GM23338 (cell line): ENCODE results near the gene PALM. TPM values are rescaled to one million over a fixed set of nuclear protein-coding genes. Genes with fewer than 3 reads are reported as not detected.
"Not testable (repeated sequence)": the region's sequence is repeated elsewhere in the genome, so short reads cannot be mapped to it uniquely, and the experiment has no call there.

Source experiments
- ATAC-seq: fragments of 200-7000 bp; cut with Tn5 transposase; 3 replicates; pipeline ENCODE4 v1.9.1; 2020
- DNase-seq: peaks from one replicate; pipeline ENCODE4 v3.0.0-alpha.2; 2015; ENCODE audit warnings: low spot score
- H2AFZ ChIP-seq: fragments of 200-600 bp; sonication (generic); 2 replicates; pipeline ENCODE4 v1.8.0; 2016; ENCODE audit warnings: antibody characterized with exemption, mild to moderate bottlenecking, moderate library complexity
- H3F3A ChIP-seq: fragments of 200-600 bp; sonication (generic); replicated peaks from 2 replicates; pipeline ENCODE4 v1.8.0; 2017; ENCODE audit warnings: antibody characterized with exemption, mixed run types, low read depth
- H3K27ac ChIP-seq: fragments of 200-600 bp; sonication (generic); 2 replicates; pipeline ENCODE4 v1.6.1; 2016; ENCODE audit warnings: low read depth
- H3K27me3 ChIP-seq: fragments of 200-600 bp; sonication (generic); 2 replicates; pipeline ENCODE4 v1.8.0; 2016; ENCODE audit warnings: mild to moderate bottlenecking, mixed run types, moderate library complexity; ENCODE audit not compliant: insufficient read depth
- H3K36me3 ChIP-seq: fragments of 200-600 bp; sonication (generic); 2 replicates; pipeline ENCODE4 v1.8.0; 2016; ENCODE audit warnings: mild to moderate bottlenecking; ENCODE audit not compliant: insufficient read depth
- H3K4me1 ChIP-seq: fragments of 200-600 bp; sonication (generic); 2 replicates; pipeline ENCODE4 v1.8.0; 2016; ENCODE audit warnings: mild to moderate bottlenecking, moderate library complexity; ENCODE audit not compliant: insufficient read depth
- H3K4me2 ChIP-seq: fragments of 200-600 bp; sonication (generic); 2 replicates; pipeline ENCODE4 v1.7.1; 2017; ENCODE audit warnings: mixed run types
- H3K4me3 ChIP-seq: fragments of 200-600 bp; sonication (generic); 2 replicates; pipeline ENCODE4 v1.6.1; 2016; ENCODE audit warnings: mixed run types
- H3K79me2 ChIP-seq: fragments of 200-600 bp; sonication (generic); replicated peaks from 2 replicates; pipeline ENCODE4 v1.8.0; 2017; ENCODE audit warnings: mild to moderate bottlenecking; ENCODE audit not compliant: insufficient read depth
- H3K9me2 ChIP-seq: fragments of 200-600 bp; sonication (generic); 2 replicates; pipeline ENCODE4 v1.8.0; 2017; ENCODE audit not compliant: insufficient read depth
- H4K20me1 ChIP-seq: fragments of 200-600 bp; sonication (generic); replicated peaks from 2 replicates; pipeline ENCODE4 v1.8.0; 2017; ENCODE audit warnings: mild to moderate bottlenecking; ENCODE audit not compliant: insufficient read depth
- H3K27ac Mint-ChIP-seq: 2 replicates; pipeline ENCODE4 v1.8.0; 2020; ENCODE audit warnings: inconsistent platforms, mild to moderate bottlenecking, moderate library complexity, mixed read lengths
- H3K27me3 Mint-ChIP-seq: 3 replicates; pipeline ENCODE4 v1.8.0; 2022; ENCODE audit warnings: low read depth, mild to moderate bottlenecking, moderate library complexity, mixed read lengths, inconsistent platforms; ENCODE audit not compliant: insufficient read depth, poor library complexity
- H3K36me3 Mint-ChIP-seq: 3 replicates; pipeline ENCODE4 v1.8.0; 2021; ENCODE audit warnings: low read depth, mild to moderate bottlenecking, inconsistent platforms, moderate library complexity, mixed read lengths
- H3K4me1 Mint-ChIP-seq: 3 replicates; pipeline ENCODE4 v1.8.0; 2020; ENCODE audit warnings: mild to moderate bottlenecking, inconsistent platforms, mixed read lengths
- H3K4me3 Mint-ChIP-seq: 3 replicates; pipeline ENCODE4 v1.8.0; 2021; ENCODE audit warnings: moderate library complexity, mild to moderate bottlenecking, inconsistent platforms, mixed read lengths
- H3K9me3 Mint-ChIP-seq: 3 replicates; pipeline ENCODE4 v1.8.0; 2020; ENCODE audit warnings: moderate library complexity, mild to moderate bottlenecking, inconsistent platforms, mixed read lengths
- CREB1 ChIP-seq: fragments of 250-450 bp; sonication (Bioruptor Pico); IDR thresholded peaks from 2 replicates; pipeline ENCODE4 v1.5.0; 2020; ENCODE audit warnings: low read depth, mild to moderate bottlenecking, moderate library complexity
- EZH2phosphoT487 ChIP-seq: fragments of 200-600 bp; sonication (generic); IDR thresholded peaks from one replicate; pipeline ENCODE4 v1.8.1; 2018; ENCODE audit warnings: antibody characterized with exemption; ENCODE audit not compliant: unreplicated experiment
- JUNB ChIP-seq: IDR thresholded peaks from one replicate; pipeline ENCODE4 v1.6.1; 2016; ENCODE audit warnings: antibody characterized with exemption; ENCODE audit not compliant: unreplicated experiment
- NANOG ChIP-seq: IDR thresholded peaks from 2 replicates; pipeline ENCODE4 v1.6.1; 2016; ENCODE audit warnings: antibody characterized with exemption, borderline replicate concordance
- POLR2AphosphoS5 ChIP-seq: IDR thresholded peaks from 2 replicates; pipeline ENCODE4 v1.6.1; 2016; ENCODE audit warnings: antibody characterized with exemption, low read depth
- REST ChIP-seq: IDR thresholded peaks from one replicate; pipeline ENCODE4 v1.6.1; 2018; ENCODE audit warnings: antibody characterized with exemption; ENCODE audit not compliant: unreplicated experiment
- ZNF114 ChIP-seq: fragments of 250-450 bp; sonication (Bioruptor Pico); IDR thresholded peaks from 2 replicates; pipeline ENCODE4 v1.5.0; 2020; ENCODE audit warnings: mild to moderate bottlenecking, moderate library complexity
- ZNF331 ChIP-seq: fragments of 250-450 bp; sonication (Bioruptor Pico); IDR thresholded peaks from 2 replicates; pipeline ENCODE4 v1.5.0; 2020; ENCODE audit warnings: low read depth, mild to moderate bottlenecking, moderate library complexity
- polyA plus RNA-seq: library from polyadenylated mRNA; unstranded; fragments of >200 nt; fragmentation: Nextera tagmentation; extraction: Ambion mirVana; gene quantifications from 2 replicates; pipeline ENCODE4 v1.2.1, GENCODE V29; 2016
- total RNA-seq: library from RNA; depleted of rRNA; stranded (reverse); fragments of >200 nt; shearing (Covaris generic); gene quantifications from 2 replicates; pipeline ENCODE4 v1.2.3, GENCODE V29; 2014
- TF ChIP-seq, protein P1 (sequence below): IDR thresholded peaks from 2 replicates; pipeline ENCODE4 v1.6.1; 2016; ENCODE audit warnings: antibody characterized with exemption
- TF ChIP-seq, protein P2 (sequence below), 2 experiments: fragments of 200-600 bp in 1 of 2; sonication (generic) in 1 of 2; conservative IDR thresholded peaks; 2 replicates each; pipeline versions ENCODE4 v1.5.1 to v1.6.1; 2016 to 2017; ENCODE audit warnings: antibody characterized with exemption in 2 of 2, low read depth in 2 of 2, mild to moderate bottlenecking in 2 of 2, moderate library complexity in 1 of 2

PALM gene
- total and polyA plus RNA-seq, 2 experiments from 2014 or later, result 3.8 to 26.1 TPM

GRCh38 chr19:739998-740715 lies 31.4 kb downstream of the PALM start (continued):
- TF ChIP-seq, protein P1, sequence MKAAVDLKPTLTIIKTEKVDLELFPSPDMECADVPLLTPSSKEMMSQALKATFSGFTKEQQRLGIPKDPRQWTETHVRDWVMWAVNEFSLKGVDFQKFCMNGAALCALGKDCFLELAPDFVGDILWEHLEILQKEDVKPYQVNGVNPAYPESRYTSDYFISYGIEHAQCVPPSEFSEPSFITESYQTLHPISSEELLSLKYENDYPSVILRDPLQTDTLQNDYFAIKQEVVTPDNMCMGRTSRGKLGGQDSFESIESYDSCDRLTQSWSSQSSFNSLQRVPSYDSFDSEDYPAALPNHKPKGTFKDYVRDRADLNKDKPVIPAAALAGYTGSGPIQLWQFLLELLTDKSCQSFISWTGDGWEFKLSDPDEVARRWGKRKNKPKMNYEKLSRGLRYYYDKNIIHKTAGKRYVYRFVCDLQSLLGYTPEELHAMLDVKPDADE, result no peak
- TF ChIP-seq JUNB (no peak), ZNF331 (no peak), ZNF114 (CRISPR knock-in tag) (no peak), NANOG (no peak), POLR2AphosphoS5 (no peak), REST (no peak), CREB1 (CRISPR knock-in tag) (no peak), EZH2phosphoT487 (no peak)
- TF ChIP-seq, protein P2, sequence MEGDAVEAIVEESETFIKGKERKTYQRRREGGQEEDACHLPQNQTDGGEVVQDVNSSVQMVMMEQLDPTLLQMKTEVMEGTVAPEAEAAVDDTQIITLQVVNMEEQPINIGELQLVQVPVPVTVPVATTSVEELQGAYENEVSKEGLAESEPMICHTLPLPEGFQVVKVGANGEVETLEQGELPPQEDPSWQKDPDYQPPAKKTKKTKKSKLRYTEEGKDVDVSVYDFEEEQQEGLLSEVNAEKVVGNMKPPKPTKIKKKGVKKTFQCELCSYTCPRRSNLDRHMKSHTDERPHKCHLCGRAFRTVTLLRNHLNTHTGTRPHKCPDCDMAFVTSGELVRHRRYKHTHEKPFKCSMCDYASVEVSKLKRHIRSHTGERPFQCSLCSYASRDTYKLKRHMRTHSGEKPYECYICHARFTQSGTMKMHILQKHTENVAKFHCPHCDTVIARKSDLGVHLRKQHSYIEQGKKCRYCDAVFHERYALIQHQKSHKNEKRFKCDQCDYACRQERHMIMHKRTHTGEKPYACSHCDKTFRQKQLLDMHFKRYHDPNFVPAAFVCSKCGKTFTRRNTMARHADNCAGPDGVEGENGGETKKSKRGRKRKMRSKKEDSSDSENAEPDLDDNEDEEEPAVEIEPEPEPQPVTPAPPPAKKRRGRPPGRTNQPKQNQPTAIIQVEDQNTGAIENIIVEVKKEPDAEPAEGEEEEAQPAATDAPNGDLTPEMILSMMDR (conservative IDR thresholded peaks at IDR 0.05; ENCODE audit: low read depth in 2 of 2), result no peak

DNA sequence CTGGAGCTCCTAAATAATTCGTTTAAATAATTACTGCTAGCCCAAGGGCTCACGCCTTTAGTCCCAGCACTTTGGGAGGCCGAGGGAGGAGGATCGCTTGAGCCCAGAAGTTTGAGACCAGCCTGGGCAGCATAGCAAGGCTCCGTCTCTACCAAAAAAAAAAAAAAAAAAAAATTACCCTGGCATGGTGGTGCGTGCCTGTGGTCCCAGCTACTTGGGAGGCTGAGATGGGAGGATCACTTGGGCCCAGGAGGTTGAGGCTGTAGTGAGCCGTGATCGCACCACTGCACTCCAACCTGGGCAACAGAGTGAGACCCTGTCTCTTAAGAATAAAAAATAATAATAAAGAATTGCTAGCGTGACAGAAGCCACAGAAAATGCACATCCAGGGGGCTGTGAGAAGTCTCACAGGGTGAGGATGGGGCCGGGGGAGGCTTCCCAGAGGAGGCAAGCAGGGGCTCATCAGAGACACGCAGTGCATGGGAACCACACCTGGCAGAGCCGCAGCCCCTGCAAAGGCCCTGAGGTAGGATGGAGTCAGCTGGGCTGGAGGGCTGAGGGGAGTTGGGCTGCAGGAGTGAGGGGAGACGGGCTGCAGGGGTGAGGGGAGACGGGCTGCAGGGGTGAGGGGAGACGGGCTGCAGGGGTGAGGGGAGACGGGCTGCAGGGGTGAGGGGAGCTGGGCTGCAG lies 32.2 kb downstream of the PALM start:
- not testable (repeated sequence) for ATAC-seq, H3K27ac ChIP-seq, H4K20me1 ChIP-seq, H3K4me1 ChIP-seq, H3K27ac Mint-ChIP-seq, H3K36me3 ChIP-seq, H3K4me1 Mint-ChIP-seq, H3K4me3 ChIP-seq, H3K4me2 ChIP-seq, H3K36me3 Mint-ChIP-seq, H3F3A ChIP-seq, H2AFZ ChIP-seq, H3K4me3 Mint-ChIP-seq, H3K27me3 ChIP-seq, H3K79me2 ChIP-seq, DNase-seq, H3K9me2 ChIP-seq
- H3K27me3 Mint-ChIP-seq, result peaks cover 16% of the 10 kb centered on the region
- peaks cover 21% of the 10 kb centered on the region; the same call in 2 of the 3 replicates for H3K9me3 Mint-ChIP-seq
